ENCODE measurements around the gene SPATA2.
A peak's percentile ranks its signal among the peaks of the same experiment; 100 is the strongest.
"Not testable (repeated sequence)": the region's sequence is repeated elsewhere in the genome, so short reads cannot be mapped to it uniquely, and the experiment has no call there.

The SPATA2 gene, protein sequence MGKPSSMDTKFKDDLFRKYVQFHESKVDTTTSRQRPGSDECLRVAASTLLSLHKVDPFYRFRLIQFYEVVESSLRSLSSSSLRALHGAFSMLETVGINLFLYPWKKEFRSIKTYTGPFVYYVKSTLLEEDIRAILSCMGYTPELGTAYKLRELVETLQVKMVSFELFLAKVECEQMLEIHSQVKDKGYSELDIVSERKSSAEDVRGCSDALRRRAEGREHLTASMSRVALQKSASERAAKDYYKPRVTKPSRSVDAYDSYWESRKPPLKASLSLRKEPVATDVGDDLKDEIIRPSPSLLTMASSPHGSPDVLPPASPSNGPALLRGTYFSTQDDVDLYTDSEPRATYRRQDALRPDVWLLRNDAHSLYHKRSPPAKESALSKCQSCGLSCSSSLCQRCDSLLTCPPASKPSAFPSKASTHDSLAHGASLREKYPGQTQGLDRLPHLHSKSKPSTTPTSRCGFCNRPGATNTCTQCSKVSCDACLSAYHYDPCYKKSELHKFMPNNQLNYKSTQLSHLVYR

DNA sequence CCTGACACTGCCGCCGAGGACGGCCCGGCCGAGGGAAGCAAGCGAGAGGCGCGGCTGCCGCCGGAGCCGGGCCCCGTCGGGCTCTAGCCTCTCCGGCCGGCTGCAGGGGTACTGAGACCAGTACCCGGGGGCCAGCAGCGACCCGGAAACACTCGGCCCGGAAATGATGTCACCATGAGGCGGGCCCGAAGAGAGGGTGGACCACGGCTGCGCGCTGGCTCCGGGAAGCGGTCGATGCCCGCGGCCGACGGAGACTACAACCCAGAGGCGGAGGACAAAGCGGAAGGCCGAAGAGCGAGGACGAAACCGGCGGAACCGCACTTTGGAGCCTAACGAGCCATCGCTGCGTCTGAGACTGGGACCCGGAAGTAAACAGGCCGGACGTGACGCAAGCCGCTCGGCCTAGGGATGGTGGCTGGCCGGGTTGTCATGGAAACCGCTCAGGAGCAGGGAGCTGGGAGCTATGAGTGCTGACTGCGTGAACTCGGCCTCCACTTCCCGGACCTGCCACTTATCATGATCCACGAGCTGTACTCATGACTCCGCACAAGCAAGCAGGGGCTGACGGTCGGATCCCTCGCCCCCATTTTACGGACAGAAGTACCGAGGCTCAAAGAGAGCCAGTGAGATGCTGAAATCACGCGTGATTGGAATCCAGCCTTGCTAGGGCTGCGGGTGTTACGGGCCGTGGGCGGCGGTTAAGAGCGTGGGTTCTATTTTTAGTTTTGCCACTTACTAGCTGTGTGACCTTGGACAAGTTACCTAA lies at the start of gene SPATA2:
Gene SPATA2 (minus strand): TSS at position 150 of the 766 bp plus-strand sequence. CDS start 7,039 bp downstream, outside the sequence.
- in situ Hi-C loops (cut with HindIII; ENCODE audit: low pct_ligation_motif_present, low pct_unique_long_range_greater_than_20kb, low sequenced_read_pairs): no loop called here
- DNase-seq: peak; percentile 92

DNA sequence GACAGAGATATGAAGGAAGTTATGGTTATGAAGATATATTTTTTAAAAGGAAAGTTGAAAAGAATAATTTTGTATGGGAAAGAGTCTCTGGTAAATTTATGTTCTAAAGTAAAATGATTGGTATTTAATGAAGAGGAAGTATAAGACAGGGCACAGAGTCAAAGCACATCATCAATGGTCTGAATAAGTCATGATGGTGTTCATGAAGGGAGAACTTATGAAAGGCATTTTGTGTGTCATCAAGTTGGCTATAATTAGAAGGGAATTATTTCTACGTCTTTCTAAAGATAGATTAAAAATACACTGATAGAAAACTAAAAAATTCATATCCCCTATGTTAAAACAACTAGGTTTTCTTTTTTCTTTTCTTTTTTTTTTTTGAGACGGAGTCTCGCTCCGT lies 46.1 kb upstream of the SPATA2 start:
- in situ Hi-C loops (cut with HindIII; ENCODE audit: low pct_ligation_motif_present, low pct_unique_long_range_greater_than_20kb, low sequenced_read_pairs): no loop called here
- no peak for DNase-seq

DNA sequence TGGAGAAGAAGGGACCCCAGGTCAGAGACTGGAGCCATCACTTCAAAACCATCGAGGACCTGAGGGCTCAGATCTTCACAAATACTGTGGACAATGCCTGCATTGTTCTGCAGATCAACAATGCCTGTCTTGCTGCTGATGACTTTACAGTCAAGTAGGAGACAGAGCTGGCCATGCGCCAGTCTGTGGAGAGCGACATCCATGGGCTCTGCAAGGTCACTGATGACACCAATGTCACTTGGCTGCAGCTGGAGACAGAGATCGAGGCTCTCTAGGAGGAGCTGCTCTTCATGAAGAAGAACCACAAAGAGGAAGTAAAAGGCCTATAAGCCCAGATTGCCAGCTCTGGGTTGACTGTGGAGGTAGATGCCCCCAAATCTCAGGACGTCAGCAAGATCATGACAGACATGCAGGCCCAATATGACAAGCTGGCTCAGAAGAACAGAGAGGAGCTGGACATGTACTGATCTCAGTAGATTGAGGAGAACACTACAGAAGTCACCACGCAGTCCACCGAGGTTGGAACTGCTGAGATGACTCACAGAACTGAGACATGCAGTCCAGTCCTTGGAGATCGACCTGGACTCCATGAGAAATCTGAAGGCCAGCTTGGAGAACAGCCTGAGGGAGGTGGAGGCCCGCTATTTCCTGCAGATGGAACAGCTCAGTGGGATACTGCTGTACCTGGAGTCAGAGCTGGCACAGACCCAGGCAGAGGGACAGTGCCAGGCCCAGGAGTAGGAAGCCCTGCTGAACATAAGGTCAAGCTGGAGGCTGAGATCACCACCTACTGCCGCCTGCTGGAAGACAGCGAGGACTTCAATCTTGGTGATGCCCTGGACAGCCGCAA lies 42.0 kb upstream of the SPATA2 start:
- in situ Hi-C loops (cut with HindIII; ENCODE audit: low pct_ligation_motif_present, low pct_unique_long_range_greater_than_20kb, low sequenced_read_pairs): not testable (repeated sequence)

DNA sequence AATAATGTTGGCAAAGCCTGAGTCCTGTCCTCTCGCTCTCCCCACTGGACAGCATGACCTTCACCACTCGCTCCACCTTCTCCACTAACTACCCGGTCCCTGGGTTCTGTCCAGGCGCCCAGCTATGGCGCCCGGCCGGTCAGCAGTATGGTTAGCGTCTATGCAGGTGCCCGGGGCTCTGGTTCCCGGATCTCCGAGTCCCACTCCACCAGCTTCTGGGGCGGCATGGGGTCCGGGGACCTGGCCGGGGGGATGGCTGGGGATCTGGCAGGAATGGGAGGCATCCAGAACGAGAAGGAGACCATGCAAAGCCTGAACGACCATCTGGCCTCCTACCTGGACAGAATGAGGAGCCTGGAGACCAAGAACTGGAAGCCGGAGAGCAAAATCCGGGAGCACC lies 41.4 kb upstream of the SPATA2 start:
- DNase-seq: no peak
- in situ Hi-C loops (cut with HindIII; ENCODE audit: low pct_ligation_motif_present, low pct_unique_long_range_greater_than_20kb, low sequenced_read_pairs): no loop called here

More for the DNA sequence above, 42.0 kb upstream of the SPATA2 start:
- not testable (repeated sequence) for DNase-seq

DNA sequence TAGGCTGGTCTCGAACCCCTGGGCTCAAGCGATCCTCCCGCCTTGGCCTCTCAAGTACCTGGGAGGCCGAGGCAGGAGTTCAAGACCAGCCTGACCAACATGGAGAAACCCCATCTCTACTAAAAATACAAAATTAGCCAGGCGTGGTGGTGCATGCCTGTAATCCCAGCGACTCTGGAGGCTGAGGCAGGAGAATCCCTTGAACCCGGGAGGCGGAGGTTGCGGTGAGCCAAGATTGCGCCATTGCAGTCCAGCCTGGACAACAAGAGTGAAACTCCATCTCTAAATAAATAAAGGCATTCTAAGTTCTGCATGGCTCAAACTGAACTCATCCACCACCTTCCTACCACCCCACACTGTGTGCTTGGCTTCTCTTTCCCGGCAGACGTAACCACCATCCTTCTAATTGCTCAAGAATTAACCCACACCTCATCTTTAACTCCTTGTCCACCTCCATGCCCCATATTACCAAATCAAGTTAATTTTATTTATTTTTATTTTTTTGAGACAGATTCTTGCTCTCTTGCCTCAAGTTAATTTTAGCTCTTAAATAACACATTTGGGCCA lies 40.6 kb upstream of the SPATA2 start:
- in situ Hi-C loops (cut with HindIII; ENCODE audit: low pct_ligation_motif_present, low pct_unique_long_range_greater_than_20kb, low sequenced_read_pairs); DNase-seq: not testable (repeated sequence)

DNA sequence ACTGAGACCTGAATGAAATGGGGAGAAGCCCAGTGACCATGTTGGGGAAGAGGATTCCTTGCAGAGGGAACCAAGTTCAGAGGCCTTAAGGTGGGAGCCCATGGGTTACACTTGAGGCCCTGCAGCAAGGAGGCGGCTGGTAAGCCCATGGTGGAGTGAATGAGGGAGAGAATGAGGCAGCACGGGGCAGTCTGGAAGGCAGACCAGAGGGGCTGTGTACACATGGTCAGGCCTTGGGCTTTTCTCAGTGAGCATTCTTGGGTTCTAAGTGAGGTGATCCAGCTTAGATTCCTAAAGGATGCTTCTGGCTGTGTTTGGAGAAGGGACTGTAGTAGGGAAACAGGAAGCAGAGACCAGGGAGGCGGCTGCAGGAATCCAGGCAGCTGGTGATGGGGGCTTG lies 39.8 kb upstream of the SPATA2 start:
- in situ Hi-C loops (cut with HindIII; ENCODE audit: low pct_ligation_motif_present, low pct_unique_long_range_greater_than_20kb, low sequenced_read_pairs): no loop called here
- DNase-seq: no peak

DNA sequence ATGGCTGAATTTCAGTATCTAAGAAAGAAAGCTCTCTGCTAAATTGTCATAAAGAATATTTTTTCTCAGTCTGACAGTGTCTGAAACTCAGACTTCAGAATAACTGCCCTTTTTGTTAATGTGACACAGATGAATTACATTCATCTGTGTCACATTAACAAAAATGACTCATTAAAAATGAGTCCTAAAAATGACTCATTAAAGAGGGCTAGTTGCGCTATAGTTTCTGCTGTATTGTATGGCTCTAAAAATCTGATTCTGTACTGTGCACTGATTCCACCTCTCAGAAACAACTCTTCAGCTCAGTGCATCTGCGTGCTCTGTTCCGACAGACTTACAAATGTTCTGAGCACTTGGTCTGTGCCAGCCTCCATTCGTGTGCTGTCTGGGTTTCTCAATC lies 35.8 kb upstream of the SPATA2 start:
- in situ Hi-C loops (cut with HindIII; ENCODE audit: low pct_ligation_motif_present, low pct_unique_long_range_greater_than_20kb, low sequenced_read_pairs): no loop called here
- DNase-seq: no peak

DNA sequence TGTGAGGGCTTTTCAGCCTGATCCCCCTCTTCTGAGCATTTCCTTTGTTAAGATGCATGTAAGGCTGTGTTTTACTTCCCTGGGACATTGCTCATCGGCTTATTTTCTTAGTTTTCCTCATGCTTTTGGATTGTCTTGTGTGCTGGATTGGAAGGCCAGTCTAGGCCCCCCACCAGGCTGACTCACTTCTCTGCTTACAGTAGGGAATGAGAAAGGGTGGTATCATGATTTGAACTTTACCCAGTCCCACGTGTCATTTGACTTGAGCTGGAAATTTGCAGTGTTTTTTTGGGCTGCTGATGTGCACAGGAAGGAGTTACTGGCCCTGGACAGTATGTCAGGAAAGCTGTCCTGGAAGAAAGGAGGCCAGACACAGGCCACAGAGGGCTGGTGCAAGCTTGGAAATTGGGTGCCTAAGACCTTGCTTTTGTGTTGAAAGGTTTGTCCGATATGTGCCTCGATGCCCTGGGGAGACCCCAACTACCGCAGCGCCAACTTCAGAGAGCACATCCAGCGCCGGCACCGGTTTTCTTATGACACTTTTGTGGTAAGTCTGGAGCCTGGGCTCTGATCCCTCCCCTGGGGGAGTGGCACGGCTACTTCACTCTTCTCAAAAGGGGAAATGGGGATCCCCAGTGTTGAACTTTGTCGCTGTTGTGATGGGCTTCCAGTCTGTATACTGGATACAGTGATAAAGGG lies 33.6 kb upstream of the SPATA2 start:
- in situ Hi-C loops (cut with HindIII; ENCODE audit: low pct_ligation_motif_present, low pct_unique_long_range_greater_than_20kb, low sequenced_read_pairs): no loop called here
- DNase-seq: peak; percentile 45

DNA sequence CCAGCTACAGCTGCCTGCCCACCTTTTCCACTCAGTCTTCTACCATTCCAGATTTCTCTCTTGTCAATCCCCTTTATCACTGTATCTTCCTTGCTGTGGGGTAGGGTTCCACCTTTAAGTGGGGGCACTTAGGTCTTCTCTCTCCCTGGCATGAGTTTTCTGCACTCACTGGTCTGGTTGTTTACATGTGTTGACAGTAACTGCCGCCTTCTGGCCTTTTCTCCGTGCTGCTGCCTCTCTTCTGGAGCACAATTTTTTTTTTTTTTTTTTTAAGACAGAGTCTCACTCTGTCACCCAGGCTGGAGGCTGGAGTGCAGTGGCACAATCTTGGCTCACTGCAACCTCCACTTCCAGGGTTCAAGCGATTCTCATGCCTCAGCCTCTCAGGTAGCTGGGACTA lies 32.8 kb upstream of the SPATA2 start:
- in situ Hi-C loops (cut with HindIII; ENCODE audit: low pct_ligation_motif_present, low pct_unique_long_range_greater_than_20kb, low sequenced_read_pairs): no loop called here

DNA sequence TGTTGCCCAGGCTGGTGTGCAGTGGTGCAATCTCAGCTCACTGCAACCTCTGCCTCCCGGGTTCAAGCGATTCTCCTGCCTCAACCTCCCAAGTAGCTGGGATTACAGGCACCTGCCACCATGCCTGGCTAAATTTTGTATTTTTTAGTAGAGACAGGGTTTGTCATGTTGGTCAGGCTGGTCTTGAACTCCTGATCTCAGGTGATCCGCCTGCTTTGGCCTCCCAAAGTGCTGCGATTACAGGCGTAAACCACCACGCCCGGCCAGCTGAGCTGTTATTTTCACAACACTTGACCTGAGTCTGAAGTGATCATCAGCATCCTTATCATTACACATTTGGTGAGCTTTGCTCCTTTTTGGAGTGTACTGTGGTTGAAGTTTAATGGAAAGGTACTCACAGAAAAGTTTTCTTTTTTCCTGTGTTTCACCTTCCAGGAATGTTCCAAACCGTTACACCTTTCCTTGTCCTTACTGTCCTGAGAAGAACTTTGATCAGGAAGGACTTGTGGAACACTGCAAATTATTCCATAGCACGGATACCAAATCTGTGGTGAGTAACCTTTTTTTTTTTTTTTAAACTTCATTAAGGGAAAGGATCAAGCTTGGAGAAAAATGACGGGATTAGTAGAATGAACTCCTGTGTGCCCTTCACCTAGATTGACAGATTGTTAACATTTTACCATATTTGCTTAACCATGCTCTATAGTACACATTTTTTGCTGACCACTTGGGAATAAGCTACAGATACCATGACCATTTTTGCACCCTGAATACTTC lies 30.6 kb upstream of the SPATA2 start:
- no peak for DNase-seq
- in situ Hi-C loops (cut with HindIII; ENCODE audit: low pct_ligation_motif_present, low pct_unique_long_range_greater_than_20kb, low sequenced_read_pairs): no loop called here

More for the DNA sequence above, 32.8 kb upstream of the SPATA2 start:
- DNase-seq: no peak

DNA sequence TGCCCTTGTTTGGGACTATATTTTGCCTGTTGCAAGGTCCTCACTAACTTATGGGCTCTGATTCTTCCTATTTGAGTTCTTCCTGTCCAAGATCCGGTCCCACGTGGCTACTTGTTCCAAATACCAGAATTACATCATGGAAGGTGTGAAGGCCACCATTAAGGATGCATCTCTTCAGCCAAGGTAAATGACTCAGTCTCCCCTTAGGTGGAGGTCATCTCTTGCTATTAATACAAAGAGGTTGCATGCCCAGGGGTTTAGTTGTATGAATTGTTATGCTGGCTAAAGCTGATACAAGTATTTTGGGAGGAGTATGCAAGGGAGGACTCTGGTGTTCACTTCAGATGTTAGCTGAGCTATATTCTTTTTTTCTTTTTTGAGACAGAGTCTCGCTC lies 30.0 kb upstream of the SPATA2 start:
- no peak for DNase-seq
- in situ Hi-C loops (cut with HindIII; ENCODE audit: low pct_ligation_motif_present, low pct_unique_long_range_greater_than_20kb, low sequenced_read_pairs): no loop called here

DNA sequence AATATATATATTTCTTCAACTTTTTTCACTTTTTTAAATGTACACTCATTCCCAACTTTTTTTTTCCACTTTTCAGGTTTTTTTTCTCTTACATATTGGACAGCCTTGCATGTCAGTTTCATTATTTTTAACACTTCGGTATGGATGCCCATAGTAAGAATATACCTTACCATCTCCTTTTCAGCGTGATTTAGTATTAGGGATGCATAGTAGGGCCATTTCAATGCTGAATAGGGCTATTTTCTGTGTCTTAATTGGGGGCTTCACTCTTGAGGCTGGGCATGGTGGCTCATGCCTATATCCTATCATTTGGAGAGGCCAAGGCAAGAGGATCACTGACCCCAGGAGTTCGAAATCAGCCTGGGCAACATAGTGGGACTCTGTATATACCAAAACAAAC lies 27.6 kb upstream of the SPATA2 start:
- DNase-seq: no peak
- in situ Hi-C loops (cut with HindIII; ENCODE audit: low pct_ligation_motif_present, low pct_unique_long_range_greater_than_20kb, low sequenced_read_pairs): no loop called here

DNA sequence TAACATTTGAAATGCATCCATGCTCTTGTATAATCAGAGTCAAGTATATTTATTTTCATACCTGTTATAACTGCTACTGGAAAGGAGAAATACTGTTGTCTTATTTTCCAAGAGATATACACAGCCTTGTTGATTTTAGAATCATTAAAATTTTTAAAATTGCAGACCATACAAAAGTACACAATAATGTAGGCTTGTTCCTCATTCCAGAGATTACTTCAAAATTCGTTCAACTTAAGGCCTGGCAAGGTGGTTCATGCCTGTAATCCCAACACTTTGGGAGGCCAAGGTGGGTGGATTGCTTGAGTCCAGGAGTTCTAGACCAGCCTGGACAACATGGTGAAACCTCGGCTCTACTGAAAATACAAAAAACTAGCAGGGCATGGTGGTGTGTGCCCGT lies 27.0 kb upstream of the SPATA2 start:
- in situ Hi-C loops (cut with HindIII; ENCODE audit: low pct_ligation_motif_present, low pct_unique_long_range_greater_than_20kb, low sequenced_read_pairs): no loop called here
- DNase-seq: no peak

DNA sequence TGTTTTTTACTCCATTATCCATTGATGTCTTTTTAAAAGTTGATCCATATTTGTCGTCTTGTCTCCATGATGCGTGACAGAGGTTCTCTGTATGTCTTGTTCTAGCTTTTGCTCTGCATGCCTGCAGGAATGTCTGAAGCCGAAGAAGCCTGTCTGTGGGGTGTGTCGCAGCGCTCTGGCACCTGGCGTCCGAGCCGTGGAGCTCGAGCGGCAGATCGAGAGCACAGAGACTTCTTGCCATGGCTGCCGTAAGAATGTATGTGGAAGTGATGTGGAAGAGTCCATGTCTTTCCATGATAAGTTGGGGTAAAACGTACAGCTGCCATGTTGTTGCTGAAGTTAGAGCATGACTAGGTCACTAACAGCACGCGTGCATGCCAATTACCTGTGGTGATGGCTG lies 26.1 kb upstream of the SPATA2 start:
- DNase-seq: no peak
- in situ Hi-C loops (cut with HindIII; ENCODE audit: low pct_ligation_motif_present, low pct_unique_long_range_greater_than_20kb, low sequenced_read_pairs): no loop called here

DNA sequence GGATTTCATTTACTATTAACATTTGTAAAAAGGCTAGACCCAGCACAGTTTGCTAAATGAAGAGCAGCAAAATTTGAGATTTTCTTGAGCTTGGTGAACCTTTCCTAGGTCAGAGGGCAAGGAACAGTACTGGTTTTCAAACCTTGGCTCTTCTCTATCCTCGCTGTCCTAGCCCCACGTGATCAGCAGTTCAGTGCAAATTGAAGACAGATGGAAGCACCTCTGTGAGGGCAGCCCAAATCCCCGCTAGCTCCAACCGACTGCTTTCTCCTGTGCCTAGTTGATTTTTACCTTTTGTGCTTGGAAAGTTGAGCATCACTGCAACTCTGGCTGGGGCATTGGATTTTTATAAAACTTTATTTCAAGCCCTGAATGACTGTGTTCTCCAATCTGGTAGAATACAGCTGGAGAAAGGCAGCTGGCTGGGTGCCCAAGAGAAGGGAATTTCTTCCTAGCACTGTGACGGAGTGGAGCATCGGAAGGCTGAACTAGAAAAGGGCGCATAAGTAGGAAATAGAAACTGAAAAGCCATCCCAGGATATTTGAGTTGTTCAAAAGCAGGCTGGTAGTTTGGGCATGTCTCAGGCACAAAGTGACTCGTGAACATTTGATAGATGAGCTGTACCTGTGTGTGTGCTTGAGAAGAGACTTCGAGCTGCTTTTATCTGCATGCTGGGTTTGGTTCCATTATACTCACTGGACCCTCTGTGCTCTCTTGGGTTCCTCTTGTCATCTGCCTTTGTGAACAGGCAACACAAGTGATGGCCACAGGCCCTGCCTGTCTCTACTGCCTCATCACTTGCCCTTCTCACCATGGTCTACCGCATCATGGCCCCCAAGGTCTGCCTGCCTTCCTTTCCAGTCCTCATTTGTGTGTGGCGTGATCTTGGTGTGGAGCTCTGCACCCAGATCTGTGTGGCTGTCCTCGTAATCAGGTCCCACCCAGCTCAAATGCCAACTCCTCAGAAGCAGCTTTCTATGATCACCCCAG lies 23.1 kb upstream of the SPATA2 start:
- DNase-seq: no peak
- in situ Hi-C loops (cut with HindIII; ENCODE audit: low pct_ligation_motif_present, low pct_unique_long_range_greater_than_20kb, low sequenced_read_pairs): no loop called here

Measured in ACHN (cell line).